ENCODE results near the gene DGKI. TPM values are rescaled to one million over a fixed set of nuclear protein-coding genes. Genes with fewer than 3 reads are reported as not detected.

Gene DGKI
- total RNA-seq, 2 donors from 2014 or later = 0.24 to 0.34 TPM

- ATAC-seq = no peak
- DNase-seq = no peak
- intact Hi-C loops (cut with DNase I, micrococcal nuclease) = no loop called here
These were observed 405.3 kb downstream of the DGKI start for GRCh38 chr7:137441451-137441850.

- intact Hi-C loops (cut with DNase I, micrococcal nuclease) = no loop called here
- DNase-seq (no peak), ATAC-seq (no peak)
These were observed 406.6 kb downstream of the DGKI start for GRCh38 chr7:137439829-137440825.

- DNase-seq (no peak), ATAC-seq (no peak)
- intact Hi-C loops (cut with DNase I, micrococcal nuclease) = no loop called here
These were observed 411.8 kb downstream of the DGKI start for GRCh38 chr7:137434946-137435345.

GRCh38 chr7:137434530-137434929 is 412.2 kb downstream of the DGKI start:
- DNase-seq (no peak), ATAC-seq (no peak)
- intact Hi-C loops (cut with DNase I, micrococcal nuclease) = no loop called here

GRCh38 chr7:137423321-137423720 is 423.5 kb downstream of the DGKI start:
- intact Hi-C loops (cut with DNase I, micrococcal nuclease) = no loop called here
- ATAC-seq = no peak

GRCh38 chr7:137421366-137421765 is 425.4 kb downstream of the DGKI start:
- intact Hi-C loops (cut with DNase I, micrococcal nuclease) = no loop called here
- no peak for DNase-seq
- ATAC-seq = no peak

More at GRCh38 chr7:137423321-137423720, 423.5 kb downstream of the DGKI start:
- no peak for DNase-seq

GRCh38 chr7:137418841-137419240 is 427.9 kb downstream of the DGKI start:
- intact Hi-C loops (cut with DNase I, micrococcal nuclease) = no loop called here

GRCh38 chr7:137417464-137417863 is 429.3 kb downstream of the DGKI start:
- intact Hi-C loops (cut with DNase I, micrococcal nuclease) = no loop called here
- no peak for DNase-seq
- no peak for ATAC-seq

More at GRCh38 chr7:137418841-137419240, 427.9 kb downstream of the DGKI start:
- ATAC-seq (no peak), DNase-seq (no peak)

GRCh38 chr7:137413901-137414300 is 432.9 kb downstream of the DGKI start:
- ATAC-seq (no peak), DNase-seq (no peak)
- intact Hi-C loops (cut with DNase I, micrococcal nuclease) = no loop called here

- no peak for ATAC-seq
- intact Hi-C loops (cut with DNase I, micrococcal nuclease) = no loop called here
- DNase-seq = no peak
These were observed 435.3 kb downstream of the DGKI start for GRCh38 chr7:137411446-137411845.

GRCh38 chr7:137408126-137408525 is 438.6 kb downstream of the DGKI start:
- no peak for DNase-seq
- no peak for ATAC-seq
- intact Hi-C loops (cut with DNase I, micrococcal nuclease) = no loop called here

- DNase-seq (no peak), ATAC-seq (no peak)
- intact Hi-C loops (cut with DNase I, micrococcal nuclease) = no loop called here
These were observed 439.7 kb downstream of the DGKI start for GRCh38 chr7:137407078-137407477.

GRCh38 chr7:137404660-137405317 is 442.0 kb downstream of the DGKI start:
- no peak for ATAC-seq
- intact Hi-C loops (cut with DNase I, micrococcal nuclease) = no loop called here

GRCh38 chr7:137403353-137403695 is 443.4 kb downstream of the DGKI start:
- ATAC-seq (no peak), DNase-seq (no peak)
- intact Hi-C loops (cut with DNase I, micrococcal nuclease) = no loop called here

More at GRCh38 chr7:137404660-137405317, 442.0 kb downstream of the DGKI start:
- no peak for DNase-seq

GRCh38 chr7:137402536-137403352 is 444.0 kb downstream of the DGKI start:
- DNase-seq (no peak), ATAC-seq (no peak)
- intact Hi-C loops (cut with DNase I, micrococcal nuclease) = no loop called here

GRCh38 chr7:137399827-137400823 is 446.6 kb downstream of the DGKI start:
- intact Hi-C loops (cut with DNase I, micrococcal nuclease) = no loop called here
- no peak for ATAC-seq

GRCh38 chr7:137396051-137396450 is 450.7 kb downstream of the DGKI start:
- intact Hi-C loops (cut with DNase I, micrococcal nuclease) = no loop called here
- DNase-seq (no peak), ATAC-seq (no peak)

More at GRCh38 chr7:137399827-137400823, 446.6 kb downstream of the DGKI start:
- no peak for DNase-seq

- ATAC-seq = no peak
- intact Hi-C loops (cut with DNase I, micrococcal nuclease) = no loop called here
- no peak for DNase-seq
These were observed 451.4 kb downstream of the DGKI start for GRCh38 chr7:137395420-137395819.
